ENCODE measurements around the gene RAB8A.

Gene RAB8A

GRCh38 chr19:16066611-16067104, 45.0 kb upstream of the RAB8A start:
- Histone ChIP-seq H2AK5ac (ENCODE audit: low read length, severe bottlenecking) (no peak overlapping the region), H4K91ac (ENCODE audit: low read length) (no peak overlapping the region), H2AFZ (ENCODE audit: low read depth, low read length) (no peak overlapping the region), H3K36me3 (ENCODE audit: control insufficient read depth in 1 of 2, insufficient read depth in 2 of 2, low read depth in 1 of 2, low read length in 2 of 2) (peaks cover 3 to 4% of the 10 kb centered on the region in 2 experiments), H3K79me1 (replicated peaks; ENCODE audit: low read length, poor library complexity, severe bottlenecking) (no peaks in the 10 kb centered on the region), H2BK12ac (ENCODE audit: low read length in 2 of 2) (no peak overlapping the region), H3K4me3 (ENCODE audit: insufficient read depth in 1 of 2, low read depth in 1 of 2, low read length in 2 of 2) (no peak overlapping the region), H2BK5ac (ENCODE audit: low read depth, low read length, poor library complexity, severe bottlenecking) (no peak overlapping the region), H4K8ac (ENCODE audit: low read length) (peak overlapping the region; percentile 12), H3K4ac (ENCODE audit: low read depth in 1 of 2, low read length in 2 of 2) (no peak overlapping the region), H2BK15ac (ENCODE audit: low read depth, poor library complexity, severe bottlenecking) (no peak overlapping the region), H3K23ac (ENCODE audit: low read length in 2 of 2) (no peak overlapping the region), H3K4me2 (ENCODE audit: low read length, poor library complexity, severe bottlenecking) (no peak overlapping the region), H3K27me3 (ENCODE audit: control insufficient read depth in 1 of 2, insufficient read depth in 1 of 2, low read length in 2 of 2) (no peaks in the 10 kb centered on the region), H3K27ac (ENCODE audit: low read length, poor library complexity, severe bottlenecking) (no peak overlapping the region), H3K9ac (ENCODE audit: low read length) (peak overlapping the region; percentile 72), H3K4me1 (ENCODE audit: control insufficient read depth, insufficient read depth, low read depth, low read length) (peaks cover 16% of the 10 kb centered on the region), H3K18ac (ENCODE audit: low read depth in 1 of 2, low read length in 2 of 2) (peak overlapping the region; percentile 6 to 11), H3K14ac (ENCODE audit: low read length in 2 of 2) (no peak overlapping the region), H2BK120ac (ENCODE audit: low read depth, low read length) (no peak overlapping the region), H3K9me3 (ENCODE audit: control insufficient read depth, low read length) (no peaks in the 10 kb centered on the region)
- DNase-seq = no peak
- WGBS = 56% methylated on average over 3 of the region's 6 CpGs

DNA sequence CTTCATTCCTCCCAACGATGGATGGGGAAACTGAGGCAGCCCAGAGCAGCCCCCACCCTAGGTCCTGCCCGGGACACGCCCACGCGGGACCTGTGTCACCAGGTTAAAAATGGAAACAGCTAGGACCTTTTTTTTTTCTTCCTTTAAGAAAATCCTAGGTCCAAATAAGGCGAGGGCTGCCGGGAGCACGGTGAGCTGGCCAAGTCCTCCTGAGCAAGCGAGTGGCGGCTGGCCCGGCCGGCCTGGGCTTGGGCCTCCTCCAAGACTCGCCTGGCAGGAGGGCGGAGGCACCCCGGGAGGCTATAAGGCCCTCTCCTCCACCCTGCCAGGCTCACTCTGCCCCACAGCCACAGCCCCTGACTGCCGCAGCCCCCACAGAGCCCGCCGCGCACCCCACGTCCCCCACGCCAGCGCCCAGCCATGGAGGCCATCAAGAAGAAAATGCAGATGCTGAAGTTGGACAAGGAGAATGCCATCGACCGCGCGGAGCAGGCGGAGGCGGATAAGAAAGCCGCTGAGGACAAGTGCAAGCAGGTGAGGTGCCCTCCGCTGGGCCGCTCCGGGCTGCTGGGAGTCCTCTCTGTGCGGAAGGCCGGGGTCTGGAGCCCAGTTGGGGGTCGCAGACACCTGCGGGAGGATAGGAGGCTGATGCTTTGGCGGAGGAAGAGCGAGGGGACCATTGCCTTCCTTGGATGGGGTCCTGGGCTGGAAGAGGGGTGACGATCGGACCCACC, 44.3 kb upstream of the RAB8A start:
- Histone ChIP-seq H3K4me3 (ENCODE audit: insufficient read depth in 1 of 2, low read depth in 1 of 2, low read length in 2 of 2) (peak overlapping the region in 1 of 2 experiments; percentile 78), H2BK120ac (ENCODE audit: low read depth, low read length) (no peak overlapping the region), H3K9ac (ENCODE audit: low read length) (peak overlapping the region; percentile 72), H4K91ac (ENCODE audit: low read length) (no peak overlapping the region), H2AFZ (ENCODE audit: low read depth, low read length) (no peak overlapping the region), H3K23ac (ENCODE audit: low read length in 2 of 2) (no peak overlapping the region), H3K27me3 (ENCODE audit: control insufficient read depth in 1 of 2, insufficient read depth in 1 of 2, low read length in 2 of 2) (no peaks in the 10 kb centered on the region), H3K4ac (ENCODE audit: low read depth in 1 of 2, low read length in 2 of 2) (no peak overlapping the region), H2BK15ac (ENCODE audit: low read depth, poor library complexity, severe bottlenecking) (peak overlapping the region; percentile 95), H3K4me2 (ENCODE audit: low read length, poor library complexity, severe bottlenecking) (no peak overlapping the region), H3K9me3 (ENCODE audit: control insufficient read depth, low read length) (no peaks in the 10 kb centered on the region), H3K14ac (ENCODE audit: low read length in 2 of 2) (no peak overlapping the region), H2BK5ac (ENCODE audit: low read depth, low read length, poor library complexity, severe bottlenecking) (no peak overlapping the region), H3K4me1 (ENCODE audit: control insufficient read depth, insufficient read depth, low read depth, low read length) (peaks cover 16% of the 10 kb centered on the region), H3K36me3 (ENCODE audit: control insufficient read depth in 1 of 2, insufficient read depth in 2 of 2, low read depth in 1 of 2, low read length in 2 of 2) (peaks cover 3 to 4% of the 10 kb centered on the region in 2 experiments), H2AK5ac (ENCODE audit: low read length, severe bottlenecking) (no peak overlapping the region), H3K79me1 (replicated peaks; ENCODE audit: low read length, poor library complexity, severe bottlenecking) (no peaks in the 10 kb centered on the region), H4K8ac (ENCODE audit: low read length) (no peak overlapping the region), H2BK12ac (ENCODE audit: low read length in 2 of 2) (peak overlapping the region; percentile 33 to 47), H3K27ac (ENCODE audit: low read length, poor library complexity, severe bottlenecking) (no peak overlapping the region), H3K18ac (ENCODE audit: low read depth in 1 of 2, low read length in 2 of 2) (peak overlapping the region in 1 of 2 experiments; percentile 35)
- DNase-seq = no peak
- WGBS = 86% methylated on average over 40 of the region's 40 CpGs

DNA sequence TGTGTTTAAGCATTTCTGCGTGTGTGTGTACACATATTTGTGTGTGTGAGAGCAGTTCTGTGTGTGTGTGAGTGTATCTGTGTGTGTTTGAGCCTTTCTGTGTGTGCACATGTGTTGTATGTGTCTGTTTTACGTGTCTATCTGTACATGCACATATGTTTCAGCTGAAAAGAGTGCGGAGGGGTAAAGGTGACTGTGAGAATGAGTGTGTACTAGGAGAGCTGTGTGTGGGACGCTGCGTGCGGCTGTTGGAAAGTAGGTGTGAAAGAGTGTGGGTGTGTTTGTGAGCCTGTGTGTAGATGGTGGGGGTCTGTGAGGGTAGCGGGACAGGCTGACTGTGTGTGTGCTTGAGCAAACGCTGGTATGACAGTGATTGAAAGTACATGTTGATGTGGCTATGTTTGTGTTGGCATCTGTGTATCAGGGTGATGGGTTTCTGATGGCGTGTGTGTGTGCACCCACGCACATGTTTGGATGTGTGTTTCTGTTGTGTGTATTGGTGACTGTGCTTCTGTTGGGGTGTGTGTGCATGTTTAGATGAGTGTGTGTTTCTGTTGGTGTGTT, 42.9 kb upstream of the RAB8A start:
- Histone ChIP-seq H3K23ac (ENCODE audit: low read length in 2 of 2) (no peak overlapping the region), H3K36me3 (ENCODE audit: control insufficient read depth in 1 of 2, insufficient read depth in 2 of 2, low read depth in 1 of 2, low read length in 2 of 2) (peaks cover 4 to 9% of the 10 kb centered on the region in 2 experiments), H2BK120ac (ENCODE audit: low read depth, low read length) (no peak overlapping the region), H2BK15ac (ENCODE audit: low read depth, poor library complexity, severe bottlenecking) (no peak overlapping the region), H2AK5ac (ENCODE audit: low read length, severe bottlenecking) (no peak overlapping the region), H3K4ac (ENCODE audit: low read depth in 1 of 2, low read length in 2 of 2) (no peak overlapping the region), H3K27me3 (ENCODE audit: control insufficient read depth in 1 of 2, insufficient read depth in 1 of 2, low read length in 2 of 2) (no peaks in the 10 kb centered on the region), H2BK5ac (ENCODE audit: low read depth, low read length, poor library complexity, severe bottlenecking) (no peak overlapping the region), H4K8ac (ENCODE audit: low read length) (no peak overlapping the region), H2AFZ (ENCODE audit: low read depth, low read length) (no peak overlapping the region), H3K18ac (ENCODE audit: low read depth in 1 of 2, low read length in 2 of 2) (no peak overlapping the region), H3K9me3 (ENCODE audit: control insufficient read depth, low read length) (no peaks in the 10 kb centered on the region), H3K4me2 (ENCODE audit: low read length, poor library complexity, severe bottlenecking) (no peak overlapping the region), H2BK12ac (ENCODE audit: low read length in 2 of 2) (no peak overlapping the region), H3K79me1 (replicated peaks; ENCODE audit: low read length, poor library complexity, severe bottlenecking) (no peaks in the 10 kb centered on the region), H3K27ac (ENCODE audit: low read length, poor library complexity, severe bottlenecking) (no peak overlapping the region), H3K4me3 (ENCODE audit: insufficient read depth in 1 of 2, low read depth in 1 of 2, low read length in 2 of 2) (peak overlapping the region in 1 of 2 experiments; percentile 78), H3K14ac (ENCODE audit: low read length in 2 of 2) (no peak overlapping the region), H3K4me1 (ENCODE audit: control insufficient read depth, insufficient read depth, low read depth, low read length) (peaks cover 16% of the 10 kb centered on the region), H4K91ac (ENCODE audit: low read length) (no peak overlapping the region), H3K9ac (ENCODE audit: low read length) (peak overlapping the region; percentile 36)
- WGBS = 85% methylated on average over 10 of the region's 10 CpGs
- DNase-seq = no peak

- no peak for DNase-seq
- Histone ChIP-seq H3K18ac (ENCODE audit: low read depth in 1 of 2, low read length in 2 of 2) (no peak overlapping the region), H2BK15ac (ENCODE audit: low read depth, poor library complexity, severe bottlenecking) (peak overlapping the region; percentile 31), H2BK12ac (ENCODE audit: low read length in 2 of 2) (peak overlapping the region in 1 of 2 experiments; percentile 35), H3K79me1 (replicated peaks; ENCODE audit: low read length, poor library complexity, severe bottlenecking) (no peaks in the 10 kb centered on the region), H4K8ac (ENCODE audit: low read length) (no peak overlapping the region), H2BK5ac (ENCODE audit: low read depth, low read length, poor library complexity, severe bottlenecking) (no peak overlapping the region), H3K23ac (ENCODE audit: low read length in 2 of 2) (no peak overlapping the region), H3K4me2 (ENCODE audit: low read length, poor library complexity, severe bottlenecking) (no peak overlapping the region), H3K9me3 (ENCODE audit: control insufficient read depth, low read length) (no peaks in the 10 kb centered on the region), H3K14ac (ENCODE audit: low read length in 2 of 2) (no peak overlapping the region), H3K9ac (ENCODE audit: low read length) (peak overlapping the region; percentile 36), H2AK5ac (ENCODE audit: low read length, severe bottlenecking) (no peak overlapping the region), H3K4me1 (ENCODE audit: control insufficient read depth, insufficient read depth, low read depth, low read length) (peaks cover 11% of the 10 kb centered on the region), H3K27ac (ENCODE audit: low read length, poor library complexity, severe bottlenecking) (no peak overlapping the region), H4K91ac (ENCODE audit: low read length) (no peak overlapping the region), H3K27me3 (ENCODE audit: control insufficient read depth in 1 of 2, insufficient read depth in 1 of 2, low read length in 2 of 2) (no peaks in the 10 kb centered on the region), H2AFZ (ENCODE audit: low read depth, low read length) (peak overlapping the region; percentile 29), H3K36me3 (ENCODE audit: control insufficient read depth in 1 of 2, insufficient read depth in 2 of 2, low read depth in 1 of 2, low read length in 2 of 2) (peaks cover 4 to 18% of the 10 kb centered on the region in 2 experiments), H3K4me3 (ENCODE audit: insufficient read depth in 1 of 2, low read depth in 1 of 2, low read length in 2 of 2) (peak overlapping the region in 1 of 2 experiments; percentile 78), H2BK120ac (ENCODE audit: low read depth, low read length) (no peak overlapping the region), H3K4ac (ENCODE audit: low read depth in 1 of 2, low read length in 2 of 2) (no peak overlapping the region)
- 98% methylated on average over 10 of the region's 10 CpGs for WGBS
Observed at GRCh38 chr19:16069813-16070365, 41.8 kb upstream of the RAB8A start.

Data from mesenchymal stem cell (in vitro differentiated cells and primary cell).